ENCODE measurements around the gene AADACL3. TPM values are rescaled to one million over a fixed set of nuclear protein-coding genes. Genes with fewer than 3 reads are reported as not detected.

AADACL3 gene
- total and polyA plus RNA-seq, 9 of the 15 experiments (the other 6 are each of a cell fraction or from before 2014, with no cell fraction given), result not detected

DNA sequence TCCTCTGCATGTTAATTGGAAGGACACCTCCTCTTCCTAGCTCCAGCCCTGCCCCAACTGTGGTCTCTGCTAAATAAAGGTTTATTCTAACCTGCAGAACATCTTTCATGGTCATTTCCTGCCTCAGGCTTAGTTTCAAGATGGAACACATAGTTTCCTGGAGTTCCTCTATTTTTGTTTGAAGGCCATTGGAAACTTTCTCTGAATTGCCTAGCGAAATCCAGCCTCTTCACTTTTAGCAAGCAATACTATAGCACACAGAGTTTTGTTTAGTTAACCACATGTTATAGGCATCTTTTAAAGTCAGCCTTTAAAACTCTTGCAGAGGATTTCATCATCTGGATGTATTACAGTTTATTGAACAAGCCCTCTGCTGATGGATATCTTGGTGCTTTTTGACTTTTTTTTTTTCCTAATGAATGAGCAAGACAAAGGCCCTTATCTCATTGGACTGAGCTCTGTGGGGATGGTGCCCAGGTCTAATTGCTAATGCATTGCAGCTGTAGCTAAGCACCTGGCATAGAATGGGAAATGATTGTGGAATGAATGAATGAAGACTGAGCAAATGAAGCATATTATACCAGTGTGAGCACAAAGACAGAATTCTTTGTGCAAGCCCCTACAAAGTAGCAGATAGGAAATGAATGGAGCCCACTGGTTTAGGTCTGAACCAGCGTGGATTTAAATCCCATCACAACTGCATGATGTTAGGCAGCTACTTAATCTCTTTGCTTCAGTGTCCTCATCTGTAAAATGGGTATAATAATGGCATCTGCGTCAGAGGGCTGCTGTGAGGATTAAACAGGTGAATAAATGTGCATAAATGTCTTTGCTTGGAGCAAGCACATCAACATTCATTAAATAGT, 29.4 kb downstream of the AADACL3 start (continued):
- TF ChIP-seq SPI1 (IDR thresholded peaks at IDR 0.05; ENCODE audit: borderline replicate concordance, low read depth, low read length) (peak; percentile 62; the same call in 1 of the 2 replicates), CHD4 (IDR thresholded peaks at IDR 0.05; ENCODE audit: insufficient read depth, insufficient replicate concordance, low read depth, low read length, poor library complexity, severe bottlenecking) (peak; percentile 87), LEF1 (IDR thresholded peaks at IDR 0.05) (peak; percentile 87; the same call in 1 of the 2 replicates), POLR2H (tag; IDR thresholded peaks at IDR 0.05; ENCODE audit: low read depth) (peak; percentile 79), HEY1 (CRISPR knock-in tag; IDR thresholded peaks at IDR 0.05; ENCODE audit: borderline replicate concordance) (0 out of 2 replicates have a peak, but pooled peaks have one; percentile 33), ZNF79 (CRISPR knock-in tag; IDR thresholded peaks at IDR 0.05; ENCODE audit: low read depth) (no peak), RB1 (IDR thresholded peaks at IDR 0.05; ENCODE audit: low read depth) (no peak), SOX6 (IDR thresholded peaks at IDR 0.05) (peak; percentile 98), SMAD4 (CRISPR knock-in tag; conservative IDR thresholded peaks at IDR 0.05) (0 out of 2 replicates have a peak, but pooled peaks have one; percentile 53), GABPA (tag; conservative IDR thresholded peaks at IDR 0.05; ENCODE audit: low read depth) (no peak), ESRRA (IDR thresholded peaks at IDR 0.05; ENCODE audit: borderline replicate concordance, low read depth) (peak; percentile 45; the same call in 1 of the 2 replicates), TAF1 (IDR thresholded peaks at IDR 0.05; ENCODE audit: control insufficient read depth, extremely low read depth, insufficient read depth, low read length, severe bottlenecking) (no peak)
- TF ChIP-seq, protein P1, sequence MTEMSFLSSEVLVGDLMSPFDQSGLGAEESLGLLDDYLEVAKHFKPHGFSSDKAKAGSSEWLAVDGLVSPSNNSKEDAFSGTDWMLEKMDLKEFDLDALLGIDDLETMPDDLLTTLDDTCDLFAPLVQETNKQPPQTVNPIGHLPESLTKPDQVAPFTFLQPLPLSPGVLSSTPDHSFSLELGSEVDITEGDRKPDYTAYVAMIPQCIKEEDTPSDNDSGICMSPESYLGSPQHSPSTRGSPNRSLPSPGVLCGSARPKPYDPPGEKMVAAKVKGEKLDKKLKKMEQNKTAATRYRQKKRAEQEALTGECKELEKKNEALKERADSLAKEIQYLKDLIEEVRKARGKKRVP (CRISPR knock-in tag; IDR thresholded peaks at IDR 0.05), result peak; percentile 97
- TF ChIP-seq, protein P2, sequence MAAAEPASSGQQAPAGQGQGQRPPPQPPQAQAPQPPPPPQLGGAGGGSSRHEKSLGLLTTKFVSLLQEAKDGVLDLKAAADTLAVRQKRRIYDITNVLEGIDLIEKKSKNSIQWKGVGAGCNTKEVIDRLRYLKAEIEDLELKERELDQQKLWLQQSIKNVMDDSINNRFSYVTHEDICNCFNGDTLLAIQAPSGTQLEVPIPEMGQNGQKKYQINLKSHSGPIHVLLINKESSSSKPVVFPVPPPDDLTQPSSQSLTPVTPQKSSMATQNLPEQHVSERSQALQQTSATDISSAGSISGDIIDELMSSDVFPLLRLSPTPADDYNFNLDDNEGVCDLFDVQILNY (CRISPR knock-in tag; IDR thresholded peaks at IDR 0.05), result no peak
- TF ChIP-seq, protein P3, sequence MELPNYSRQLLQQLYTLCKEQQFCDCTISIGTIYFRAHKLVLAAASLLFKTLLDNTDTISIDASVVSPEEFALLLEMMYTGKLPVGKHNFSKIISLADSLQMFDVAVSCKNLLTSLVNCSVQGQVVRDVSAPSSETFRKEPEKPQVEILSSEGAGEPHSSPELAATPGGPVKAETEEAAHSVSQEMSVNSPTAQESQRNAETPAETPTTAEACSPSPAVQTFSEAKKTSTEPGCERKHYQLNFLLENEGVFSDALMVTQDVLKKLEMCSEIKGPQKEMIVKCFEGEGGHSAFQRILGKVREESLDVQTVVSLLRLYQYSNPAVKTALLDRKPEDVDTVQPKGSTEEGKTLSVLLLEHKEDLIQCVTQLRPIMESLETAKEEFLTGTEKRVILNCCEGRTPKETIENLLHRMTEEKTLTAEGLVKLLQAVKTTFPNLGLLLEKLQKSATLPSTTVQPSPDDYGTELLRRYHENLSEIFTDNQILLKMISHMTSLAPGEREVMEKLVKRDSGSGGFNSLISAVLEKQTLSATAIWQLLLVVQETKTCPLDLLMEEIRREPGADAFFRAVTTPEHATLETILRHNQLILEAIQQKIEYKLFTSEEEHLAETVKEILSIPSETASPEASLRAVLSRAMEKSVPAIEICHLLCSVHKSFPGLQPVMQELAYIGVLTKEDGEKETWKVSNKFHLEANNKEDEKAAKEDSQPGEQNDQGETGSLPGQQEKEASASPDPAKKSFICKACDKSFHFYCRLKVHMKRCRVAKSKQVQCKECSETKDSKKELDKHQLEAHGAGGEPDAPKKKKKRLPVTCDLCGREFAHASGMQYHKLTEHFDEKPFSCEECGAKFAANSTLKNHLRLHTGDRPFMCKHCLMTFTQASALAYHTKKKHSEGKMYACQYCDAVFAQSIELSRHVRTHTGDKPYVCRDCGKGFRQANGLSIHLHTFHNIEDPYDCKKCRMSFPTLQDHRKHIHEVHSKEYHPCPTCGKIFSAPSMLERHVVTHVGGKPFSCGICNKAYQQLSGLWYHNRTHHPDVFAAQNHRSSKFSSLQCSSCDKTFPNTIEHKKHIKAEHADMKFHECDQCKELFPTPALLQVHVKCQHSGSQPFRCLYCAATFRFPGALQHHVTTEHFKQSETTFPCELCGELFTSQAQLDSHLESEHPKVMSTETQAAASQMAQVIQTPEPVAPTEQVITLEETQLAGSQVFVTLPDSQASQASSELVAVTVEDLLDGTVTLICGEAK (IDR thresholded peaks at IDR 0.05), result peak; percentile 81
- TF ChIP-seq, protein P3 (CRISPR knock-in tag; IDR thresholded peaks at IDR 0.05), result no peak
